HFF-Myc (cell line): Measurements from ENCODE around the gene MADCAM1.

Source experiments
- DNase-seq: peaks from one replicate; pipeline ENCODE4 v3.0.0-alpha.2; 2011; ENCODE audit warnings: low read depth; ENCODE audit errors: extremely low read depth
- H3K4me3 ChIP-seq: replicated peaks from 2 replicates; pipeline ENCODE4 v1.5.1; 2011; ENCODE audit warnings: low read depth, mild to moderate bottlenecking, control low read depth, low read length
- CTCF ChIP-seq: IDR thresholded peaks from 2 replicates; pipeline ENCODE4 v1.5.1; 2012; ENCODE audit warnings: mild to moderate bottlenecking, low read depth, low read length, control low read depth; ENCODE audit errors: missing control alignments

The MADCAM1 gene

GRCh38 chr19:484494-484893 lies 11.8 kb upstream of the MADCAM1 start:
- DNase-seq: no peak
- no peak overlapping the region for H3K4me3 ChIP-seq
- no peak for TF ChIP-seq CTCF

GRCh38 chr19:485077-485476 lies 11.2 kb upstream of the MADCAM1 start:
- DNase-seq: no peak
- H3K4me3 ChIP-seq: no peak overlapping the region
- TF ChIP-seq CTCF: no peak

- TF ChIP-seq CTCF: no peak
- H3K4me3 ChIP-seq: no peak overlapping the region
- no peak for DNase-seq
Observed at GRCh38 chr19:485583-486236, 10.6 kb upstream of the MADCAM1 start.

GRCh38 chr19:488505-489417 lies 7.5 kb upstream of the MADCAM1 start:
- TF ChIP-seq CTCF: no peak
- peak overlapping the region; percentile 74 for H3K4me3 ChIP-seq
- DNase-seq: peak; percentile 63

- no peak for DNase-seq
- TF ChIP-seq CTCF: no peak
- peak overlapping the region; percentile 74 for H3K4me3 ChIP-seq
Observed at GRCh38 chr19:489418-490196, 6.7 kb upstream of the MADCAM1 start.

- DNase-seq: no peak
- TF ChIP-seq CTCF: no peak
- H3K4me3 ChIP-seq: no peak overlapping the region
Observed at GRCh38 chr19:491146-491741, 5.0 kb upstream of the MADCAM1 start.
